HCT116 (cell line): Measurements from ENCODE around the gene ACE. TPM values are rescaled to one million over a fixed set of nuclear protein-coding genes. Genes with fewer than 3 reads are reported as not detected.

Experiments used
- ATAC-seq: fragments of 200-7000 bp; cut with Tn5 transposase; 2 replicates; pipeline ENCODE4 v1.9.1; 2020; ENCODE audit warnings: mild to moderate bottlenecking, moderate library complexity
- BruUV-seq: library from RNA; stranded (reverse); fragments of 400-500 nt; replicated peaks from 2 replicates; lab custom pipeline; 2021; lab: Mats Ljungman, UMichigan
- CTCF ChIA-PET: fragments of 300-600 bp; sonication (Branson Sonifier 250); formaldehyde crosslinking; loops from one replicate; lab custom pipeline; 2021; ENCODE audit warnings: antibody characterized with exemption; lab: Charles Lee
- POLR2A ChIA-PET: fragments of 300-600, 350-600 bp; sonication (Branson Sonifier 250); formaldehyde crosslinking; loops from one replicate; lab custom pipeline; 2021; ENCODE audit warnings: antibody characterized with exemption; lab: Charles Lee
- RAD21 ChIA-PET, 2 experiments: fragments of 300-600 bp; sonication (Branson Sonifier 250); formaldehyde crosslinking; loops; one replicate each; lab custom pipeline; 2023; ENCODE audit warnings: low total read pairs in 2 of 2; ENCODE audit not compliant: uncharacterized antibody in 2 of 2, unreplicated experiment in 2 of 2, low non-redundant PET in 1 of 2; lab: Charles Lee
- DNase-seq: peaks from one replicate; pipeline ENCODE4 v3.0.0-alpha.2; 2010; ENCODE audit warnings: low read depth, low spot score
- H2AFZ ChIP-seq: fragments of 200-600 bp; shearing (Covaris generic), sonication (generic); 2 replicates; pipeline ENCODE4 v1.6.1; 2017; ENCODE audit warnings: low read depth, mixed run types, mixed read lengths, antibody characterized with exemption, low read length; ENCODE audit not compliant: poor library complexity, severe bottlenecking
- H3K27ac ChIP-seq: 2 replicates; pipeline ENCODE4 v1.5.1; 2012; ENCODE audit warnings: low read depth, low read length
- H3K27me3 ChIP-seq: fragments of 200-600 bp; sonication (generic); 2 replicates; pipeline ENCODE4 v1.6.1; 2016; ENCODE audit warnings: mixed run types, low read length, mixed read lengths; ENCODE audit not compliant: insufficient read depth
- H3K36me3 ChIP-seq, 2 experiments: fragments of 200-500 bp in 1 of 2; fragments of 200-600 bp in 1 of 2; sonication (Bioruptor generic) in 1 of 2; sonication (generic) in 1 of 2; 2 replicates each; pipeline versions ENCODE4 v1.5.1 to v1.6.1; 2014 to 2016; ENCODE audit warnings: low read length in 2 of 2, inconsistent platforms in 1 of 2, mixed read lengths in 1 of 2, mixed run types in 1 of 2; ENCODE audit not compliant: insufficient read depth in 2 of 2, control insufficient read depth in 1 of 2
- H3K4me1 ChIP-seq, 2 experiments: fragments of 200-600 bp in 1 of 2; sonication (generic) in 1 of 2; 2 replicates each; pipeline versions ENCODE4 v1.5.1 to v1.6.1; 2012 to 2017; ENCODE audit warnings: low read length in 2 of 2, inconsistent platforms in 1 of 2, mild to moderate bottlenecking in 1 of 2, mixed read lengths in 1 of 2, mixed run types in 1 of 2, moderate library complexity in 1 of 2; ENCODE audit not compliant: insufficient read depth in 2 of 2, control insufficient read depth in 1 of 2
- H3K4me2 ChIP-seq: fragments of 200-600 bp; sonication (generic); 2 replicates; pipeline ENCODE4 v1.6.1; 2017; ENCODE audit warnings: mixed run types, low read length, mixed read lengths
- H3K4me3 ChIP-seq, 2 experiments: fragments of 200-600 bp in 1 of 2; sonication (generic) in 1 of 2; replicated peaks in 1 of 2; 2 replicates each; pipeline ENCODE4 v1.5.1; 2011 to 2016; ENCODE audit warnings: low read length in 2 of 2, control low read depth in 1 of 2, low read depth in 1 of 2, mild to moderate bottlenecking in 1 of 2, mixed read lengths in 1 of 2, mixed run types in 1 of 2
- H3K79me2 ChIP-seq: fragments of 200-600 bp; sonication (generic); 2 replicates; pipeline ENCODE4 v1.6.1; 2017; ENCODE audit warnings: mild to moderate bottlenecking, mixed run types, low read length, moderate library complexity, mixed read lengths; ENCODE audit not compliant: insufficient read depth
- H3K9ac ChIP-seq: fragments of 200-600 bp; sonication (generic); 2 replicates; pipeline ENCODE4 v1.6.1; 2016; ENCODE audit warnings: low read length, mixed read lengths
- H3K9me2 ChIP-seq: fragments of 200-600 bp; sonication (generic), shearing (Covaris generic); 2 replicates; pipeline ENCODE4 v1.6.1; 2017; ENCODE audit warnings: mixed run types, mild to moderate bottlenecking, moderate library complexity; ENCODE audit not compliant: insufficient read depth
- H3K9me3 ChIP-seq, 2 experiments: fragments of 200-500 bp in 1 of 2; fragments of 200-600 bp in 1 of 2; sonication (Bioruptor generic) in 1 of 2; sonication (generic) in 1 of 2; 2 replicates each; pipeline ENCODE4 v1.6.1; 2014 to 2017; ENCODE audit warnings: low read length in 2 of 2, mixed read lengths in 2 of 2, inconsistent platforms in 1 of 2, low read depth in 1 of 2, mild to moderate bottlenecking in 1 of 2, mixed run types in 1 of 2, moderate library complexity in 1 of 2; ENCODE audit not compliant: control insufficient read depth in 1 of 2, insufficient read depth in 1 of 2
- H4K20me1 ChIP-seq: fragments of 200-600 bp; sonication (generic), shearing (Covaris generic); 2 replicates; pipeline ENCODE4 v1.6.1; 2017; ENCODE audit warnings: mixed run types, mild to moderate bottlenecking, moderate library complexity; ENCODE audit not compliant: insufficient read depth
- CBX3 ChIP-seq: IDR thresholded peaks from 2 replicates; pipeline ENCODE4 v1.6.1; 2012; ENCODE audit warnings: low read depth
- CEBPB ChIP-seq: IDR thresholded peaks from 2 replicates; pipeline ENCODE4 v1.6.1; 2012; ENCODE audit warnings: low read depth
- EGR1 ChIP-seq: IDR thresholded peaks from 2 replicates; pipeline ENCODE4 v1.6.1; 2012; ENCODE audit warnings: low read depth
- ELF1 ChIP-seq: IDR thresholded peaks from 2 replicates; pipeline ENCODE4 v1.6.1; 2012; ENCODE audit warnings: low read depth, borderline replicate concordance
- EZH2 ChIP-seq: fragments of 200-600 bp; sonication (generic); IDR thresholded peaks from 2 replicates; pipeline ENCODE4 v1.6.1; 2017; ENCODE audit warnings: antibody characterized with exemption, mixed run types
- EZH2phosphoT487 ChIP-seq: fragments of 200-600 bp; IDR thresholded peaks from 2 replicates; pipeline ENCODE4 v1.6.1; 2018; ENCODE audit warnings: antibody characterized with exemption, borderline replicate concordance
- FOSL1 ChIP-seq: IDR thresholded peaks from 2 replicates; pipeline ENCODE4 v1.6.1; 2012; ENCODE audit warnings: low read depth
- JUND ChIP-seq: IDR thresholded peaks from 2 replicates; pipeline ENCODE4 v1.6.1; 2012
- POLR2A ChIP-seq: IDR thresholded peaks from 2 replicates; pipeline ENCODE4 v1.7.0; 2011; ENCODE audit warnings: borderline replicate concordance; ENCODE audit not compliant: insufficient read depth, insufficient read length; ENCODE audit errors: extremely low read depth
- RAD21 ChIP-seq: IDR thresholded peaks from 2 replicates; pipeline ENCODE4 v1.6.1; 2012; ENCODE audit warnings: low read depth, mild to moderate bottlenecking
- TCF7L2 ChIP-seq: IDR thresholded peaks from 2 replicates; pipeline ENCODE4 v1.7.0; 2011; ENCODE audit warnings: borderline replicate concordance, inconsistent platforms; ENCODE audit not compliant: insufficient read depth, insufficient read length; ENCODE audit errors: extremely low read depth
- ZNF274 ChIP-seq: fragments of 200-500 bp; sonication (Bioruptor generic); IDR thresholded peaks from 2 replicates; pipeline ENCODE4 v1.6.1; 2014; ENCODE audit warnings: mild to moderate bottlenecking, low read depth, low read length, inconsistent platforms
- intact Hi-C: fragments of 100-400 bp; cut with micrococcal nuclease; formaldehyde crosslinking; loops from 2 replicates; pipeline ENCODE4 v1.10.0; 2022
- total RNA-seq: library from RNA; stranded (reverse); gene quantifications from one replicate; pipeline ENCODE4 v1.2.1, GENCODE V29; 2021; ENCODE audit not compliant: unreplicated experiment
- TF ChIP-seq, protein P1 (sequence below): IDR thresholded peaks from 2 replicates; pipeline ENCODE4 v1.6.1; 2011; ENCODE audit warnings: mild to moderate bottlenecking, low read length, moderate library complexity; ENCODE audit not compliant: insufficient replicate concordance; ENCODE audit errors: extremely low read depth
- TF ChIP-seq, protein P2 (sequence below), 3 experiments: fragments of 200-600 bp in 1 of 3; sonication (generic) in 1 of 3; IDR thresholded peaks in 2 of 3; conservative IDR thresholded peaks in 1 of 3; 2 replicates each; pipeline ENCODE4 v1.5.1; 2012 to 2017; ENCODE audit warnings: low read depth in 2 of 3, low read length in 2 of 3, antibody characterized with exemption in 1 of 3, borderline replicate concordance in 1 of 3, control low read depth in 1 of 3, mild to moderate bottlenecking in 1 of 3, mixed read lengths in 1 of 3, mixed run types in 1 of 3, moderate library complexity in 1 of 3; ENCODE audit not compliant: insufficient read depth in 1 of 3
- TF ChIP-seq, protein P3 (sequence below): IDR thresholded peaks from 2 replicates; pipeline ENCODE4 v1.6.1; 2012
- TF ChIP-seq, protein P4 (sequence below): IDR thresholded peaks from 2 replicates; pipeline ENCODE4 v1.6.1; 2012; ENCODE audit warnings: low read depth

Gene ACE
- total RNA-seq, 1 experiment from 2014 or later: 7.7 TPM

DNA sequence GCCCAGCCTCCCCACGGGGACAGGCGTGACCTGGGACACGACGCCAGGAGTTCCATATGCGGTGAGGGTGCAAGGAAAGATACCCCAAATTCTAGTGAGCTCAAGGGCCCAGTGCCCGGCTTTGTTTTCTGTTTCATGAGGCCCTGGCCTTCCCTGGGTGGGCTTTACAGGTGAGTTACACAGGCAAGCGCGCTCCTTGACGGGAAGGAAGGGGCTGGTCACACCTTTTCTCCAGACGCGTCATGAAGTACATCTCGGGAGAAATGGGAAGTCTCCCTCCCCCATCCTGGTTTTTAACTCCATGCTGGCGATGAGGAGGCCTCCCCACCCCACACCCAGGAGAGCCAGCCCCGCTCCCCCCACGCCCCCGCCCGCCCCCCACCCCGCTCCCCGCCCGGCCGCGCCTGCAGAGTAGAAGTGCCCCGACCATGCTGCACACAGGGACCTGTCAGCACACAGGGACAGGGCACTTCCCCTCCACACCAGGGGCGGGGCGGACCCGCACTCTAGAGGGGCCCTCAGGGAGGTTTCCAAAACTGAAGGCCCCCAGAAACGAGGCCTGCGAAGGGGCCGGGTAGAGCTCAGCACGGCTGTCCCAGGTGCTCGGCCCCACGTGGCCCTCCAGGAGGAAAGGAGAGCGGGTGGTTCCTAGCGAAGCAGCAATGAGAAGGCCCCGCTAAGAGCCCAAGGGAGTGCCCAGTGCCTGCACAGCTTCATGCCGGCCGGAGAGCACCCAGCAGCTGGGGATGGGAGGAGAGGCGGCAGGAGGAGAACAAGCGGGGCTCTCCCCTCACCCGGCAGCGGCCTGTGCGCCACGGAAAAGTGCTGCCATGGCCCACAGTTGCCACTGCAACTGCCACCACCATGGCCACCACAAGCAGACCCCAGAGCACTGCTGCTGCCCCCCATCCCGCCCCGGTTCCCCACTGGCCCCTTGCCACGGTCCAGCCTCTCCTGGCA lies 38.5 kb upstream of the ACE start:
- Histone ChIP-seq H3K36me3 (peaks cover 8 to 9% of the 10 kb centered on the region in 2 experiments; a peak in 3 of 4 replicates), H3K9me3 (no peaks in the 10 kb centered on the region)
- CTCF ChIA-PET: no interaction called here

More for the DNA sequence above, 38.5 kb upstream of the ACE start:
- POLR2A ChIA-PET: interaction anchor here (0.9 kb wide), 1 partner anchor 184 kb away, joined by 4 read pairs; the partner anchor contains the start of gene MAP3K3
- Histone ChIP-seq H3K79me2 (peaks cover 59% of the 10 kb centered on the region), H3K27me3 (no peaks in the 10 kb centered on the region), H3K27ac (no peak overlapping the region), H3K4me3 (no peak overlapping the region), H3K9me2 (no peaks in the 10 kb centered on the region), H2AFZ (no peak overlapping the region), H3K9ac (no peak overlapping the region), H3K4me1 (peaks cover 37 to 39% of the 10 kb centered on the region in 2 experiments), H3K4me2 (no peak overlapping the region), H4K20me1 (no peaks in the 10 kb centered on the region)
- no TSS peak for BruUV-seq
- no peak for ATAC-seq
- TF ChIP-seq, protein P1, sequence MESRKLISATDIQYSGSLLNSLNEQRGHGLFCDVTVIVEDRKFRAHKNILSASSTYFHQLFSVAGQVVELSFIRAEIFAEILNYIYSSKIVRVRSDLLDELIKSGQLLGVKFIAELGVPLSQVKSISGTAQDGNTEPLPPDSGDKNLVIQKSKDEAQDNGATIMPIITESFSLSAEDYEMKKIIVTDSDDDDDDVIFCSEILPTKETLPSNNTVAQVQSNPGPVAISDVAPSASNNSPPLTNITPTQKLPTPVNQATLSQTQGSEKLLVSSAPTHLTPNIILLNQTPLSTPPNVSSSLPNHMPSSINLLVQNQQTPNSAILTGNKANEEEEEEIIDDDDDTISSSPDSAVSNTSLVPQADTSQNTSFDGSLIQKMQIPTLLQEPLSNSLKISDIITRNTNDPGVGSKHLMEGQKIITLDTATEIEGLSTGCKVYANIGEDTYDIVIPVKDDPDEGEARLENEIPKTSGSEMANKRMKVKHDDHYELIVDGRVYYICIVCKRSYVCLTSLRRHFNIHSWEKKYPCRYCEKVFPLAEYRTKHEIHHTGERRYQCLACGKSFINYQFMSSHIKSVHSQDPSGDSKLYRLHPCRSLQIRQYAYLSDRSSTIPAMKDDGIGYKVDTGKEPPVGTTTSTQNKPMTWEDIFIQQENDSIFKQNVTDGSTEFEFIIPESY: no peak
- no peak for TF ChIP-seq RAD21
- TF ChIP-seq, protein P2, sequence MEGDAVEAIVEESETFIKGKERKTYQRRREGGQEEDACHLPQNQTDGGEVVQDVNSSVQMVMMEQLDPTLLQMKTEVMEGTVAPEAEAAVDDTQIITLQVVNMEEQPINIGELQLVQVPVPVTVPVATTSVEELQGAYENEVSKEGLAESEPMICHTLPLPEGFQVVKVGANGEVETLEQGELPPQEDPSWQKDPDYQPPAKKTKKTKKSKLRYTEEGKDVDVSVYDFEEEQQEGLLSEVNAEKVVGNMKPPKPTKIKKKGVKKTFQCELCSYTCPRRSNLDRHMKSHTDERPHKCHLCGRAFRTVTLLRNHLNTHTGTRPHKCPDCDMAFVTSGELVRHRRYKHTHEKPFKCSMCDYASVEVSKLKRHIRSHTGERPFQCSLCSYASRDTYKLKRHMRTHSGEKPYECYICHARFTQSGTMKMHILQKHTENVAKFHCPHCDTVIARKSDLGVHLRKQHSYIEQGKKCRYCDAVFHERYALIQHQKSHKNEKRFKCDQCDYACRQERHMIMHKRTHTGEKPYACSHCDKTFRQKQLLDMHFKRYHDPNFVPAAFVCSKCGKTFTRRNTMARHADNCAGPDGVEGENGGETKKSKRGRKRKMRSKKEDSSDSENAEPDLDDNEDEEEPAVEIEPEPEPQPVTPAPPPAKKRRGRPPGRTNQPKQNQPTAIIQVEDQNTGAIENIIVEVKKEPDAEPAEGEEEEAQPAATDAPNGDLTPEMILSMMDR (IDR thresholded peaks at IDR 0.05 in 2 of 3, conservative IDR thresholded peaks at IDR 0.05 in 1 of 3; ENCODE audit: borderline replicate concordance in 1 of 3, insufficient read depth in 1 of 3, low read depth in 2 of 3, low read length in 2 of 3): no peak
- TF ChIP-seq CBX3: no peak
- TF ChIP-seq EZH2: no peak
- no peak for TF ChIP-seq EZH2phosphoT487
- TF ChIP-seq EGR1: no peak
- TF ChIP-seq, protein P3, sequence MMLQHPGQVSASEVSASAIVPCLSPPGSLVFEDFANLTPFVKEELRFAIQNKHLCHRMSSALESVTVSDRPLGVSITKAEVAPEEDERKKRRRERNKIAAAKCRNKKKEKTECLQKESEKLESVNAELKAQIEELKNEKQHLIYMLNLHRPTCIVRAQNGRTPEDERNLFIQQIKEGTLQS: no peak
- TF ChIP-seq JUND: no peak
- TF ChIP-seq POLR2A: no peak
- no peak for TF ChIP-seq FOSL1
- TF ChIP-seq ELF1: no peak
- no peak for TF ChIP-seq ZNF274
- TF ChIP-seq CEBPB: no peak
- no peak for TF ChIP-seq TCF7L2
- TF ChIP-seq, protein P4, sequence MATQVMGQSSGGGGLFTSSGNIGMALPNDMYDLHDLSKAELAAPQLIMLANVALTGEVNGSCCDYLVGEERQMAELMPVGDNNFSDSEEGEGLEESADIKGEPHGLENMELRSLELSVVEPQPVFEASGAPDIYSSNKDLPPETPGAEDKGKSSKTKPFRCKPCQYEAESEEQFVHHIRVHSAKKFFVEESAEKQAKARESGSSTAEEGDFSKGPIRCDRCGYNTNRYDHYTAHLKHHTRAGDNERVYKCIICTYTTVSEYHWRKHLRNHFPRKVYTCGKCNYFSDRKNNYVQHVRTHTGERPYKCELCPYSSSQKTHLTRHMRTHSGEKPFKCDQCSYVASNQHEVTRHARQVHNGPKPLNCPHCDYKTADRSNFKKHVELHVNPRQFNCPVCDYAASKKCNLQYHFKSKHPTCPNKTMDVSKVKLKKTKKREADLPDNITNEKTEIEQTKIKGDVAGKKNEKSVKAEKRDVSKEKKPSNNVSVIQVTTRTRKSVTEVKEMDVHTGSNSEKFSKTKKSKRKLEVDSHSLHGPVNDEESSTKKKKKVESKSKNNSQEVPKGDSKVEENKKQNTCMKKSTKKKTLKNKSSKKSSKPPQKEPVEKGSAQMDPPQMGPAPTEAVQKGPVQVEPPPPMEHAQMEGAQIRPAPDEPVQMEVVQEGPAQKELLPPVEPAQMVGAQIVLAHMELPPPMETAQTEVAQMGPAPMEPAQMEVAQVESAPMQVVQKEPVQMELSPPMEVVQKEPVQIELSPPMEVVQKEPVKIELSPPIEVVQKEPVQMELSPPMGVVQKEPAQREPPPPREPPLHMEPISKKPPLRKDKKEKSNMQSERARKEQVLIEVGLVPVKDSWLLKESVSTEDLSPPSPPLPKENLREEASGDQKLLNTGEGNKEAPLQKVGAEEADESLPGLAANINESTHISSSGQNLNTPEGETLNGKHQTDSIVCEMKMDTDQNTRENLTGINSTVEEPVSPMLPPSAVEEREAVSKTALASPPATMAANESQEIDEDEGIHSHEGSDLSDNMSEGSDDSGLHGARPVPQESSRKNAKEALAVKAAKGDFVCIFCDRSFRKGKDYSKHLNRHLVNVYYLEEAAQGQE: no peak
- RAD21 ChIA-PET: interaction anchor here in 1 of 2 experiments (0.9 kb wide), 1 partner anchor 766 kb away, joined by 3 read pairs; no protein-coding TSS in a partner anchor
- intact Hi-C loops: no loop called here
- no peak for DNase-seq
